WERI-Rb-1 (cell line): ENCODE data around the gene LINGO4.

Source experiments
- DNase-seq: peaks from one replicate; pipeline ENCODE4 v3.0.0-alpha.2; 2020
- H3K27ac ChIP-seq: fragments of 250-450 bp; sonication (Bioruptor Pico); 2 replicates; pipeline ENCODE4 v1.5.1; 2020; ENCODE audit warnings: mild to moderate bottlenecking, moderate library complexity
- H3K27me3 ChIP-seq: fragments of 250-450 bp; sonication (Bioruptor Pico); 2 replicates; pipeline ENCODE4 v1.5.1; 2021; ENCODE audit warnings: mild to moderate bottlenecking, low read depth, moderate library complexity; ENCODE audit not compliant: insufficient read depth, severe bottlenecking
- H3K36me3 ChIP-seq: fragments of 250-450 bp; sonication (Bioruptor Pico); 2 replicates; pipeline ENCODE4 v1.5.1; 2020; ENCODE audit warnings: mild to moderate bottlenecking, moderate library complexity
- H3K4me3 ChIP-seq: 2 replicates; pipeline ENCODE4 v1.5.1; 2011; ENCODE audit warnings: low read depth, mild to moderate bottlenecking, control low read depth, low read length
- H3K9me3 ChIP-seq: fragments of 250-450 bp; sonication (Bioruptor Pico); 2 replicates; pipeline ENCODE4 v1.5.1; 2021; ENCODE audit warnings: mild to moderate bottlenecking, moderate library complexity; ENCODE audit not compliant: severe bottlenecking
- TF ChIP-seq, protein P1 (sequence below): IDR thresholded peaks from 2 replicates; pipeline ENCODE4 v1.5.1; 2011; ENCODE audit warnings: low read depth, mild to moderate bottlenecking, control low read depth, inconsistent platforms, low read length

LINGO4 gene

DNA sequence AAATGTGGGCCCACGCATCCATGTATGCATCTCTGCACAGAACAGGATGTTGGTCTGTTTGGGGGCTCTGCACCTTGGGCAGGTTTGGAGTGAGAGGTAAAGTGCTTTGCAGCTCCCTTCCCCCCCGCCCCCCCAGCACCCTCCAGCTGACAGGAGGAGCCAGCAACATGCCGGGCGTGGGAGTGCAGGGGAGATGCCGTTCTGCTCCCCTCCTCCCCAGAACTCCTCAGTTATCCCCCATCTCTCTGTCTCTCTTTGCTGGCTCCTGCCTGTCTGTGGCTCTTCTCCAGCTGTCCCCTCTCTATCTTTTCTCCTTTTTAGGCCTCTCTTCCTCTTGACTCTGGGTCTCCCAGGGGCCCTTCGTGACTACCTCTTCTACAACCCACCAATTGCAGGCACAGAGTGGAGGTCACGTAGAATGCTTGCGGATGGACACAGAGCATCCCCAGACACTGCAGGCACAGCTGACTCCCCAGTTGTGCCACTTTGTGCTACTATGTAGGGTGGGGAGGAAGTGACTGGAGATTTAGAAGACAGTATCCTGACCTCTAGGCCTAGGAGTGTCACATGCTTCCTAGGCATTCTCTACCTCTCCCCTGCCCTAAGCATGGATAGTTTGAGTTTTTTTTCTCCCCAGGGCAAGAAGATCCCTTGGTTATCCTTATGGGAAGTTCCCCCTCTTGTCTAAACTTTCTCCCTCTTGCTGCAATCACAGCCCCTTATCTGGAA, 28.1 kb upstream of the LINGO4 start:
- H3K27me3 ChIP-seq = no peaks in the 10 kb centered on the region
- no peak overlapping the region for H3K4me3 ChIP-seq
- H3K27ac ChIP-seq = no peak overlapping the region
- H3K36me3 ChIP-seq = no peaks in the 10 kb centered on the region
- TF ChIP-seq, protein P1, sequence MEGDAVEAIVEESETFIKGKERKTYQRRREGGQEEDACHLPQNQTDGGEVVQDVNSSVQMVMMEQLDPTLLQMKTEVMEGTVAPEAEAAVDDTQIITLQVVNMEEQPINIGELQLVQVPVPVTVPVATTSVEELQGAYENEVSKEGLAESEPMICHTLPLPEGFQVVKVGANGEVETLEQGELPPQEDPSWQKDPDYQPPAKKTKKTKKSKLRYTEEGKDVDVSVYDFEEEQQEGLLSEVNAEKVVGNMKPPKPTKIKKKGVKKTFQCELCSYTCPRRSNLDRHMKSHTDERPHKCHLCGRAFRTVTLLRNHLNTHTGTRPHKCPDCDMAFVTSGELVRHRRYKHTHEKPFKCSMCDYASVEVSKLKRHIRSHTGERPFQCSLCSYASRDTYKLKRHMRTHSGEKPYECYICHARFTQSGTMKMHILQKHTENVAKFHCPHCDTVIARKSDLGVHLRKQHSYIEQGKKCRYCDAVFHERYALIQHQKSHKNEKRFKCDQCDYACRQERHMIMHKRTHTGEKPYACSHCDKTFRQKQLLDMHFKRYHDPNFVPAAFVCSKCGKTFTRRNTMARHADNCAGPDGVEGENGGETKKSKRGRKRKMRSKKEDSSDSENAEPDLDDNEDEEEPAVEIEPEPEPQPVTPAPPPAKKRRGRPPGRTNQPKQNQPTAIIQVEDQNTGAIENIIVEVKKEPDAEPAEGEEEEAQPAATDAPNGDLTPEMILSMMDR = no peak
- H3K9me3 ChIP-seq = no peaks in the 10 kb centered on the region
- no peak for DNase-seq

DNA sequence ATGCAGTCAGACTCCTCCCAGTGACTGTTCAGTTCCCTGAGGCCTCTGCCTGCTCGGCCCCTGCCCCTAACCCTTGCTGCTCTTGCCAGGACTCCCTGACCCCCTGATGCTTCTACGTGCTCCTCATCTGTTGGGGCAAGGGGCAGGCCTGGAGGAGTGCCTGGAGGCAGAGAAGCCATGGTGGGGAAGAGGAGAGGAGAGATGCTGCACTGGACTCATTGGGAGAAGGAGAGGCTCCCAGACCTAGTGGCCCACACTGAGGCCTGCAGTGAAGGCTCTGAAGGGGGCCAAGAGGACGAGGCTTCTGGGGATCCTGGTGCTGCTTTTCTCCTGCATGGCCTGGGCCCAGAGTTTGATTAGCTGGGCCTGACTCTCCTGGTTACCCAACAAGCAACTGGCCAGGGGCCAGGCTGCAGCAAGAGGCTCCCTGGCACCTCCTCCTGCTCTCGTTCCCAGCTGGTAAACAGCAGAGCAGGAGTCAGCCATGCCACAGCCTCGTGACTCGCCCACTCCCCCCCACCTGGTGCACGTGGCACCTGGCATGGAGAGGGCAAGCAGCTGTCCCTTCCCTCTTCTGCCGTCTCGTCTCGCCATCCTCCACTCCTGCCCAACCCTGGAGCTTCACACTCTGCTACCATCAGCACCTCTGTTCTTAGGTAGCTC, 27.2 kb upstream of the LINGO4 start:
- DNase-seq = no peak
- H3K27ac ChIP-seq = no peak overlapping the region
- H3K27me3 ChIP-seq = no peaks in the 10 kb centered on the region
- TF ChIP-seq, protein P1 = no peak
- no peaks in the 10 kb centered on the region for H3K9me3 ChIP-seq
- H3K4me3 ChIP-seq = no peak overlapping the region
- no peaks in the 10 kb centered on the region for H3K36me3 ChIP-seq

DNA sequence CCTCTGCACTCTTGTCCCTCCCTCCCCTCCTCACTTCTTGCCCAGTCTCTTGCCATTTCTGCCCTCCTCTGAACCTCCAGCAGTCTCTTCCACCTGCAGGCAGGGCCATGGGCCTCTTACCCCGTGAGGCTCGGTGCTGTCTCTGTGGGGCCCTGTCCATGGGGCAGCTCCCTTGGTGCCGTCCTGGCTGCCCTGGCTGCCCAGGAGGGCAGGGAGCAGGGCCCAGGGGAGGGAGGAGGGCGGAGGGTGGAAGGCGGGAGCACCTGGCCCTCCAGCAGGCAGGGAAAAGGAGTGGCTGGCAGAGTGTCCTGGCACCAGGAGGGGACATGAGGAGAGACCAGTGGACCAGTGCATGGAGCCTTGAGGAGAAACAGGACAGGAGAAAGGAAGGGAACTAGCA, 26.4 kb upstream of the LINGO4 start, which contains the start of gene RORC:
TSS of gene RORC (minus strand) at position 198 of the 400 bp plus-strand sequence. CDS start at position 160, 38 bp downstream.
- DNase-seq = no peak

DNA sequence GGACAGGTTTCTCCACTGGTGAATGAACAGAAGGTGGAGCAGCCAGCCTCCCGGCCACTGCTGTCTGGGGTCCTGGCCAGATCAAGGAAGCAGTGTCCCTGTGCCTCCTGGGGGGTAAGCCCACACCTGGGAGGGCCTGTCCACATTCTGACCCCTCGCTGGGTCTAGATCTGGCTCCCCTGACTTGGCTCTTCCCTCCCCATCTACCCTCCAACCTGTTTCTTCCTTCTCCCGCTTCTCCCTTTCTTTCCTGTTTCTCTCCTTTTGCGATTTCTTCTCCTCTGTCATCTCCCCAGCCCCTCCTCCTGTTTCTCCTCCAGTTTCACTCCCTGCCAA, 26.0 kb upstream of the LINGO4 start:
- no peak for DNase-seq
- Histone ChIP-seq H3K27me3 (no peaks in the 10 kb centered on the region), H3K27ac (no peak overlapping the region), H3K9me3 (no peaks in the 10 kb centered on the region), H3K36me3 (no peaks in the 10 kb centered on the region), H3K4me3 (no peak overlapping the region)
- TF ChIP-seq, protein P1 = no peak

More for the DNA sequence above, 26.4 kb upstream of the LINGO4 start, which contains the start of gene RORC:
- H3K27me3 ChIP-seq = no peaks in the 10 kb centered on the region
- H3K27ac ChIP-seq = no peak within 1 kb of the TSS
- no peak within 1 kb of the TSS for H3K4me3 ChIP-seq
- TF ChIP-seq, protein P1 = no peak
- no peaks in the 10 kb centered on the region for H3K9me3 ChIP-seq
- H3K36me3 ChIP-seq = no peaks in the 10 kb centered on the region

DNA sequence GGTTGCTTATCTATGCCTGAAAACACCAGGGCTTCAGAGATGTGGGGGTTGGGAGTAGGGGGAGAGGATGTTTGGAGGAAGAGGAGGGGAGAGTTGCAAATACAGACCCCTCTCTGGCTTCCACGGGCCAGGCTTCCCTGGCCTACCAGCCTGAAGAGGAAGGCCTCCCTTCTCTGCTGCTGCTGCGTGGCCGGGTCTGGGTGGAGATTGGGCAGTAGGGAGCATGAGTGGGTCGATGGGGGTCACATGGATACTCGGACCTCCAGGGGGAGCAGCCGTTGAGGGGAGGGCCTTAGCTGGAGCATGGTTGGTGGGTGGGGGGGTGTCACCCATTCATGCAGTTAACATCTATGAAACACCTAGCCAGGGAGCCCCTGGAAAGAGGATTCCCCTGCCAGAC, 24.8 kb upstream of the LINGO4 start:
- no peak for DNase-seq
- Histone ChIP-seq H3K27me3 (no peaks in the 10 kb centered on the region), H3K27ac (peak overlapping the region; percentile 1; the same call in 1 of the 2 replicates), H3K9me3 (no peaks in the 10 kb centered on the region), H3K4me3 (no peak overlapping the region), H3K36me3 (no peaks in the 10 kb centered on the region)
- TF ChIP-seq, protein P1 = no peak
